Endothelial cell of umbilical vein (primary cell): ENCODE measurements around the gene RNU6-9. TPM values are rescaled to one million over a fixed set of nuclear protein-coding genes. Genes with fewer than 3 reads are reported as not detected.

Experiments
- BruUV-seq: library from RNA; stranded (reverse); fragments of 400-500 nt; replicated peaks from 2 replicates; lab custom pipeline; 2021; lab: Mats Ljungman, UMichigan
- CTCF ChIA-PET: fragments of 300-600, 350-600 bp; sonication (Branson Sonifier 250); formaldehyde crosslinking; loops from one replicate; lab custom pipeline; 2021; ENCODE audit warnings: antibody characterized with exemption, inconsistent platforms; lab: Charles Lee
- POLR2A ChIA-PET: fragments of 300-600, 350-600 bp; sonication (Branson Sonifier 250); formaldehyde crosslinking; loops from one replicate; lab custom pipeline; 2021; ENCODE audit warnings: antibody characterized with exemption, inconsistent platforms; lab: Charles Lee
- DNase-seq: peaks from one replicate; pipeline ENCODE4 v3.0.0-alpha.2; 2011; ENCODE audit warnings: low read depth, low spot score
- FAIRE-seq: peaks from 2 replicates; lab custom pipeline; 2011; peaks lifted over from hg19 to GRCh38; lab: Jason Lieb, UNC
- H2AFZ ChIP-seq: 2 replicates; pipeline ENCODE4 v1.6.0; 2012; ENCODE audit warnings: low read depth, low read length, control low read depth, inconsistent platforms
- H3K27ac ChIP-seq: 2 replicates; pipeline ENCODE4 v1.5.1; 2011; ENCODE audit warnings: low read depth, mild to moderate bottlenecking, control low read depth, low read length, moderate library complexity; ENCODE audit not compliant: insufficient read depth
- H3K27me3 ChIP-seq, 2 experiments: 2 replicates each; pipeline versions ENCODE4 v1.6.0 to v1.6.1; 2011; ENCODE audit warnings: low read length in 2 of 2, mixed read lengths in 1 of 2; ENCODE audit not compliant: control insufficient read depth in 2 of 2, insufficient read depth in 2 of 2
- H3K36me3 ChIP-seq, 2 experiments: 2 replicates in 1 of 2; 3 replicates in 1 of 2; pipeline ENCODE4 v1.5.1; 2011; ENCODE audit warnings: low read length in 2 of 2, mild to moderate bottlenecking in 1 of 2, moderate library complexity in 1 of 2; ENCODE audit not compliant: control insufficient read depth in 2 of 2, insufficient read depth in 2 of 2; ENCODE audit errors: extremely low read depth in 1 of 2
- H3K4me1 ChIP-seq: 3 replicates; pipeline ENCODE4 v1.5.1; 2011; ENCODE audit warnings: mild to moderate bottlenecking, low read length; ENCODE audit not compliant: control insufficient read depth, insufficient read depth; ENCODE audit errors: extremely low read depth
- H3K4me2 ChIP-seq: 2 replicates; pipeline ENCODE4 v1.6.1; 2011; ENCODE audit warnings: low read length, control low read depth, mixed read lengths; ENCODE audit not compliant: insufficient read depth
- H3K4me3 ChIP-seq, 3 experiments: fragments of 200-600 bp in 1 of 3; sonication (generic), shearing (Covaris generic) in 1 of 3; replicated peaks in 1 of 3; 2 replicates each; pipeline ENCODE4 v1.5.1; 2011 to 2016; ENCODE audit warnings: control low read depth in 3 of 3, low read length in 3 of 3, mild to moderate bottlenecking in 2 of 3, inconsistent platforms in 1 of 3, low read depth in 1 of 3, moderate library complexity in 1 of 3; ENCODE audit not compliant: insufficient read depth in 1 of 3
- H3K79me2 ChIP-seq: 2 replicates; pipeline ENCODE4 v1.6.0; 2012; ENCODE audit warnings: low read length, inconsistent platforms; ENCODE audit not compliant: control insufficient read depth, insufficient read depth
- H3K9ac ChIP-seq: replicated peaks from 2 replicates; pipeline ENCODE3; 2011; ENCODE audit warnings: low read length, control low read depth; ENCODE audit not compliant: insufficient read depth; ENCODE audit errors: extremely low read depth
- H3K9me1 ChIP-seq: replicated peaks from 3 replicates; pipeline ENCODE4 v1.6.0; 2011; ENCODE audit warnings: mild to moderate bottlenecking, low read length; ENCODE audit not compliant: control insufficient read depth, insufficient read depth; ENCODE audit errors: extremely low read depth
- H3K9me3 ChIP-seq: replicated peaks from 2 replicates; pipeline ENCODE4 v1.5.1; 2012; ENCODE audit warnings: low read length, inconsistent platforms; ENCODE audit not compliant: control insufficient read depth, insufficient read depth
- H4K20me1 ChIP-seq: replicated peaks from 2 replicates; pipeline ENCODE3; 2011; ENCODE audit warnings: mild to moderate bottlenecking, low read length; ENCODE audit not compliant: control insufficient read depth, insufficient read depth; ENCODE audit errors: extremely low read depth
- FOS ChIP-seq: IDR thresholded peaks from 2 replicates; pipeline ENCODE4 v1.6.1; 2011; ENCODE audit warnings: mild to moderate bottlenecking, low read length, moderate library complexity, borderline replicate concordance; ENCODE audit not compliant: insufficient read depth
- dilution Hi-C: fragments of 300-500 bp; cut with MboI; formaldehyde crosslinking; loops from one replicate; pipeline ENCODE4 v1.15.0; 2019; ENCODE audit warnings: low sequenced_read_pairs; ENCODE audit not compliant: extremely low pct_ligation_motif_present
- intact Hi-C: fragments of 100-400 bp; cut with micrococcal nuclease; formaldehyde crosslinking; loops from one replicate; pipeline ENCODE4 v1.10.0; 2022
- polyA plus RNA-seq, 4 experiments: library from polyadenylated mRNA; depleted of rRNA in 3 of 4; stranded (reverse) in 3 of 4; unstranded in 1 of 4; fragments of >200 nt; gene quantifications; 2 replicates each; pipeline versions ENCODE4 v1.2.1 to v1.2.3, GENCODE V29; 2011 to 2012; ENCODE audit warnings: missing spikeins in 1 of 4
- total RNA-seq: library from RNA; stranded (reverse); gene quantifications from 2 replicates; pipeline ENCODE4 v1.2.3, GENCODE V29; 2021
- TF ChIP-seq, protein P1 (sequence below), 2 donors: IDR thresholded peaks; 1 replicate in 1 of 2; 2 replicates in 1 of 2; pipeline ENCODE4 v1.5.1; 2011; ENCODE audit warnings: low read length in 2 of 2, mild to moderate bottlenecking in 2 of 2, moderate library complexity in 2 of 2, control low read depth in 1 of 2, inconsistent platforms in 1 of 2, low read depth in 1 of 2; ENCODE audit not compliant: insufficient read depth in 1 of 2; ENCODE audit errors: extremely low read depth in 1 of 2

RNU6-9 gene
- total and polyA plus RNA-seq, 2 donors (not counting 3 experiments of a cell fraction or from before 2014, with no cell fraction given): not detected

DNA sequence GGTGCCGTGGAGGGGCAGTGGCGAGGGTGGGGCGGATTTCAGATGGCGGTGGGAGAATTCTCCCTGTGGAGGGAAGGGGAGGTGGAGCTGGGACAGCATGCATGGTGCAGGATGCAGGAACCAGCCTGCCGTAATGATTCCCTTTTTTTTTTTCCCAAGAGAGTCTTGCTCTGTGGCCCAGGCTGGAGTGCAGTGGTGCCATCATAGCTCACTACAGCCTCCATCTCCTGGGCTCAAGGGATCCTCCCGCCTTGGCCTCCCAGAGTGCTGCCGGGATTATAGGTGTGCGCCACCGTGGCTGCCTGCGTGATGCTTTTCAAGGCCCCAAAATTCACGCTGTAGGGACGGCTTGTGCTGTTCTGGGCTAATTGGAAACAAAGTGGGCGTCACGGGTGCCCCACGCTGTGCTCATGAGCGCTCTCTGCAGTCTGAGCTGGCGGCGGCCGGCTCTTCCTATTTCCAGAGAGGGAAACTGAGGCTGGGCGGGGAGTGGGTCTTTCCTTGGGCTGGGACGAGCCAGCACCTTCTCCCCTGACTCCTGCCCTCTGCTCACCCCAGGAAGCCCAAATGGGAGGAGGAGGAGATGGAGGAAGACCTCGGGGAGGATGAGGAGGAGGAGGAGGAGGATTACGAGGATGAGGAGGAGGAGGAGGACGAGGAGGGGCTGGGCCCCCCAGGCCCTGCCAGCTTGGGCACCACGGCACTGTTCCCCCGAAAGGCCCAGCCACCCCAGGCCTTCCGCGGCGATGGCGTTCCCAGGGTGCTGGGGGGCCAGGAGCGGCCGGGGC lies 38.8 kb downstream of the RNU6-9 start:
- no peaks in the 10 kb centered on the region for H3K79me2 ChIP-seq
- no peak overlapping the region for H3K4me2 ChIP-seq
- H3K27ac ChIP-seq: no peak overlapping the region
- peaks cover 15% of the 10 kb centered on the region for H3K4me1 ChIP-seq
- ChIA-PET CTCF (interaction anchor here (1.0 kb wide), 1 partner anchor 52 kb away, joined by 4 read pairs; the partner anchor contains the start of gene WDR18), POLR2A (no interaction called here)
- intact Hi-C loops: loop anchor here (10.0 kb wide), 1 partner anchor 173 kb away; the partner anchor contains the start of gene GPX4
- no peaks in the 10 kb centered on the region for H4K20me1 ChIP-seq
- no peak overlapping the region for H2AFZ ChIP-seq
- H3K36me3 ChIP-seq: no peaks in the 10 kb centered on the region
- H3K9ac ChIP-seq: no peak overlapping the region
- no peaks in the 10 kb centered on the region for H3K9me3 ChIP-seq
- dilution Hi-C loops: no loop called here
- H3K4me3 ChIP-seq: no peak overlapping the region
- no peak for FAIRE-seq
- TF ChIP-seq, protein P1, sequence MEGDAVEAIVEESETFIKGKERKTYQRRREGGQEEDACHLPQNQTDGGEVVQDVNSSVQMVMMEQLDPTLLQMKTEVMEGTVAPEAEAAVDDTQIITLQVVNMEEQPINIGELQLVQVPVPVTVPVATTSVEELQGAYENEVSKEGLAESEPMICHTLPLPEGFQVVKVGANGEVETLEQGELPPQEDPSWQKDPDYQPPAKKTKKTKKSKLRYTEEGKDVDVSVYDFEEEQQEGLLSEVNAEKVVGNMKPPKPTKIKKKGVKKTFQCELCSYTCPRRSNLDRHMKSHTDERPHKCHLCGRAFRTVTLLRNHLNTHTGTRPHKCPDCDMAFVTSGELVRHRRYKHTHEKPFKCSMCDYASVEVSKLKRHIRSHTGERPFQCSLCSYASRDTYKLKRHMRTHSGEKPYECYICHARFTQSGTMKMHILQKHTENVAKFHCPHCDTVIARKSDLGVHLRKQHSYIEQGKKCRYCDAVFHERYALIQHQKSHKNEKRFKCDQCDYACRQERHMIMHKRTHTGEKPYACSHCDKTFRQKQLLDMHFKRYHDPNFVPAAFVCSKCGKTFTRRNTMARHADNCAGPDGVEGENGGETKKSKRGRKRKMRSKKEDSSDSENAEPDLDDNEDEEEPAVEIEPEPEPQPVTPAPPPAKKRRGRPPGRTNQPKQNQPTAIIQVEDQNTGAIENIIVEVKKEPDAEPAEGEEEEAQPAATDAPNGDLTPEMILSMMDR (IDR thresholded peaks at IDR 0.05; ENCODE audit: extremely low read depth in 1 of 2, insufficient read depth in 1 of 2, low read depth in 1 of 2, low read length in 2 of 2): no peak
- no peak for TF ChIP-seq FOS
- no peak for DNase-seq
- no TSS peak for BruUV-seq
- no peaks in the 10 kb centered on the region for H3K27me3 ChIP-seq
- no peaks in the 10 kb centered on the region for H3K9me1 ChIP-seq
